Ishikawa (cell line): ENCODE results near the gene IPPK.

ENCODE experiments used
- CEBPB ChIP-seq: IDR thresholded peaks from 2 replicates; pipeline ENCODE4 v1.6.1; 2012
- EP300 ChIP-seq: IDR thresholded peaks from 2 replicates; pipeline ENCODE4 v1.6.1; 2012; ENCODE audit warnings: borderline replicate concordance
- TCF12 ChIP-seq: IDR thresholded peaks from 2 replicates; pipeline ENCODE4 v1.6.1; 2012; ENCODE audit warnings: low read depth
- TEAD4 ChIP-seq: IDR thresholded peaks from 2 replicates; pipeline ENCODE4 v1.6.1; 2012
- ZBTB7A ChIP-seq: IDR thresholded peaks from 2 replicates; pipeline ENCODE4 v1.6.1; 2012; ENCODE audit warnings: low read depth
- TF ChIP-seq, protein P1 (sequence below): IDR thresholded peaks from 2 replicates; pipeline ENCODE4 v1.6.1; 2012
- TF ChIP-seq, protein P2 (sequence below): IDR thresholded peaks from 2 replicates; pipeline ENCODE4 v1.6.1; 2012; ENCODE audit warnings: low read depth, mild to moderate bottlenecking

DNA sequence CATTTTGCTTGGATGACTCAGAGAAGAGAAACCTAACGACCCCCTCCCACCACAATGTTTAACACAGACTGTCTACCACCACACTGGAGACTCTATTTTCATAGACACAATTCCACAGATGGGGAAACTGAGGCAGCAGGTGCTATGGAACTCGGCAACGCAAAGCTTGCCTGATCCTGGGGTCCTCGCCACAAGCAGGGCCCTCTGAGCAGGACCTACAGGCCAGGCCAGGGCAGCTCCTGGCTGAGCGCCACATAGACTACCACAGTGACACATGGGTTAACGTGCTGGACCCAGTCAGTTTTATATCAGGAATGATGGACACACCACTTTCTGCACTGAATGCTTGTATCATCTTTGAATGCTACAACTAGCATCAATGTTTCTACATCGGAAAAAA lies 11.8 kb downstream of the IPPK start:
- TF ChIP-seq ZBTB7A = no peak
- TF ChIP-seq EP300 = no peak
- no peak for TF ChIP-seq CEBPB
- no peak for TF ChIP-seq TCF12
- no peak for TF ChIP-seq TEAD4
- TF ChIP-seq, protein P1, sequence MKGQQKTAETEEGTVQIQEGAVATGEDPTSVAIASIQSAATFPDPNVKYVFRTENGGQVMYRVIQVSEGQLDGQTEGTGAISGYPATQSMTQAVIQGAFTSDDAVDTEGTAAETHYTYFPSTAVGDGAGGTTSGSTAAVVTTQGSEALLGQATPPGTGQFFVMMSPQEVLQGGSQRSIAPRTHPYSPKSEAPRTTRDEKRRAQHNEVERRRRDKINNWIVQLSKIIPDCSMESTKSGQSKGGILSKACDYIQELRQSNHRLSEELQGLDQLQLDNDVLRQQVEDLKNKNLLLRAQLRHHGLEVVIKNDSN = no peak
- TF ChIP-seq, protein P2, sequence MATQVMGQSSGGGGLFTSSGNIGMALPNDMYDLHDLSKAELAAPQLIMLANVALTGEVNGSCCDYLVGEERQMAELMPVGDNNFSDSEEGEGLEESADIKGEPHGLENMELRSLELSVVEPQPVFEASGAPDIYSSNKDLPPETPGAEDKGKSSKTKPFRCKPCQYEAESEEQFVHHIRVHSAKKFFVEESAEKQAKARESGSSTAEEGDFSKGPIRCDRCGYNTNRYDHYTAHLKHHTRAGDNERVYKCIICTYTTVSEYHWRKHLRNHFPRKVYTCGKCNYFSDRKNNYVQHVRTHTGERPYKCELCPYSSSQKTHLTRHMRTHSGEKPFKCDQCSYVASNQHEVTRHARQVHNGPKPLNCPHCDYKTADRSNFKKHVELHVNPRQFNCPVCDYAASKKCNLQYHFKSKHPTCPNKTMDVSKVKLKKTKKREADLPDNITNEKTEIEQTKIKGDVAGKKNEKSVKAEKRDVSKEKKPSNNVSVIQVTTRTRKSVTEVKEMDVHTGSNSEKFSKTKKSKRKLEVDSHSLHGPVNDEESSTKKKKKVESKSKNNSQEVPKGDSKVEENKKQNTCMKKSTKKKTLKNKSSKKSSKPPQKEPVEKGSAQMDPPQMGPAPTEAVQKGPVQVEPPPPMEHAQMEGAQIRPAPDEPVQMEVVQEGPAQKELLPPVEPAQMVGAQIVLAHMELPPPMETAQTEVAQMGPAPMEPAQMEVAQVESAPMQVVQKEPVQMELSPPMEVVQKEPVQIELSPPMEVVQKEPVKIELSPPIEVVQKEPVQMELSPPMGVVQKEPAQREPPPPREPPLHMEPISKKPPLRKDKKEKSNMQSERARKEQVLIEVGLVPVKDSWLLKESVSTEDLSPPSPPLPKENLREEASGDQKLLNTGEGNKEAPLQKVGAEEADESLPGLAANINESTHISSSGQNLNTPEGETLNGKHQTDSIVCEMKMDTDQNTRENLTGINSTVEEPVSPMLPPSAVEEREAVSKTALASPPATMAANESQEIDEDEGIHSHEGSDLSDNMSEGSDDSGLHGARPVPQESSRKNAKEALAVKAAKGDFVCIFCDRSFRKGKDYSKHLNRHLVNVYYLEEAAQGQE = no peak
